GF-D8 (cell line): ENCODE data around the gene QSOX1.
A peak's percentile ranks its signal among the peaks of the same experiment; 100 is the strongest.

Experiments used
- DNase-seq: peaks from one replicate; lab custom pipeline; 2025; lab: John Stamatoyannopoulos, UW

Gene QSOX1

DNA sequence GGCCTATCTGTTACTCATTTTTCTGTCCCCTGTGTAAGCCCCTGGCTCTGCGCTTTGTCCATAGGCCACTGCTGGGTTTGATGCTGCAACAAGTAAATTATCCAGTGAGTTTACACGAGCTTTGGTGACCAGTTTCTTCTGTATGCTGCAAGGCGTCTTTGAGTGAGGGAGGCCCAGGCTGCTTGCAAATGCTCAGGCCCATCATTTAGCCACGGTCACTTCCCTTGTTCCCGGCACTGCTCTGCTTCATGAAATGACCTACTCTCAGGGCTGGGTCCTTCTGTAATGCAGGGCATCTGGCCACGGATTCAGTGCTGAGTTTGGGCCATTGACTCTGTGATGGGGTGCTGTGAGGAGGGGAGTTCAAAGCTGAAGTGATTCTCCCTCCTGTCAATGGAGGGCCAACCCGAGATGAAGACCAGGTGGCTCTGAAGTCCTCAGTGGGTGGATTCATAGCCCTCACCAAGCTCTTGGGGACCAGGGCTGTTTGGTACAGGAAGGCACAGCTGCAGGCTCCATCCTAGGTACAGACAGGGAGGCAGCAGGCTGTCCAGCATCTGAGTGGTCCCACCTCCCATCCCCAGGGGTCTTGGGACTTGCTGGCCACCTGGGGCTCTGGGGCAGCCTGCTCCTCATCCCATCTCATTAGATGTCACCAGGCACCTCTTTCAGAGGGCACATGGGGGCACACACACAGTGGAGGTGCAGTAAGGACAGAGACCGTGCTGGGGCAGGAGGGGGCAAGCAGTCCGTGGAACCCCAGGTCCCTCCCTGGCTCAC is 97.0 kb downstream of the QSOX1 start:
- DNase-seq: no peak

DNA sequence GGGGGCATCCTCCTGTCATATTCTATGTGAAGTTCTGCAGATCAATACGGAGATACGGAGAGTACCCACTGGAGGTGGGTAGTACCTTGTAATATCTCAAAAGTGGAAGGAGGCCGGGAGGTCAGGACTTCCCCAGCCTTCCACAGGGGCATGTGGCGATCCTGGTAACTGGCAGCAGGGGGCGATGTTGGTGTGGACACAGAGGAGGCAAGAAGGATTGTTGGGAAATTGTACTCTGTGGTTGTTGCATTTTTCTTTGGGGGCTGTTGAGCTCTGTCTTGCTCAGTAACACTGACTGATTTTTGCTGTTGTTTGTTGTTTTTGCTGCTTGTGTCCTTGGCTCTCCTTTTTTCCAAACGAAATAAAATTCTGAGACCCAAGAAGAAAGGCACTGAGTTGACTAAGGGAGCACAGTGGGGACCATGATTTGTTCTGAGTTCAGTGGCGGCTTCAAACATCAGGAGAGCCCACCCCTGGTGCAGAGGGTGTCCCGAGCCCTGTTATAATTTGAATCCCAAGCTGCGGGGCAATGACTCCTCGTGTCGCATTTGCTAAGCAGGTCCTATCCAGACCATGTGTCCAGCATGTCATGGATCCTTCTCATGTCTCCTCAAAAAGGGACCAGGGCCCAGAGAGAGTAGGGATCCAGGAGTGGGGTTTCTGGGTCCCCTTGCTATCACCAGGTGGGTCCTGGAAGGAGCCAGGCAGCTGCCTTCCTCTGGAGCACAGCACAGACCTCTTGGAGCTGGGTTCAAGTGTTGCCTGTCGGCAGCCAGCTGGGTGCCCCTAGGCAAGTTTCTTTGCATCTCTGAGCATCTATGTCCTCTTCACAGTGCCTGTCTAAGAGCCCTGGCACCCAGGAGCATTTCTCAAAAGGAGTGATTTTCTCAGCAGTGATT is 98.2 kb downstream of the QSOX1 start:
- DNase-seq: peak; percentile 19
